OCI-LY3 (cell line): ENCODE measurements around the gene MED13L.

ENCODE experiments used
- H2AFZ ChIP-seq: fragments of 200-600, 300-600 bp; shearing (Covaris generic); 2 replicates; pipeline ENCODE4 v1.6.0; 2014; ENCODE audit warnings: antibody characterized with exemption, low read depth, low read length
- H3K27ac ChIP-seq: fragments of 200-600, 300-600 bp; sonication (generic); 2 replicates; pipeline ENCODE4 v1.5.1; 2014; ENCODE audit warnings: mild to moderate bottlenecking, low read length, moderate library complexity, mixed read lengths
- H3K27me3 ChIP-seq: fragments of 200-600, 300-600 bp; sonication (generic); 2 replicates; pipeline ENCODE4 v1.6.1; 2014; ENCODE audit warnings: low read depth, low read length, mixed read lengths
- H3K36me3 ChIP-seq: fragments of 200-600, 300-600 bp; sonication (generic); replicated peaks from 2 replicates; pipeline ENCODE3; 2014; ENCODE audit warnings: low read depth, low read length, mixed read lengths
- H3K4me1 ChIP-seq: fragments of 300-600, 200-600 bp; sonication (generic); 2 replicates; pipeline ENCODE4 v1.6.1; 2014; ENCODE audit warnings: low read length, mixed read lengths
- H3K4me2 ChIP-seq: fragments of 200-600, 300-600 bp; sonication (generic); 2 replicates; pipeline ENCODE4 v1.6.1; 2014; ENCODE audit warnings: low read length, mixed read lengths
- H3K4me3 ChIP-seq: fragments of 300-600, 200-600 bp; sonication (generic); 2 replicates; pipeline ENCODE4 v1.5.1; 2014; ENCODE audit warnings: antibody characterized with exemption, mild to moderate bottlenecking, low read length, moderate library complexity
- H3K79me2 ChIP-seq: fragments of 300-600, 200-600 bp; shearing (Covaris generic); 2 replicates; pipeline ENCODE4 v1.6.1; 2014; ENCODE audit warnings: mild to moderate bottlenecking, low read length, mixed read lengths
- H3K9ac ChIP-seq: fragments of 300-600, 200-600 bp; shearing (Covaris generic); 2 replicates; pipeline ENCODE4 v1.6.0; 2014; ENCODE audit warnings: mild to moderate bottlenecking, low read length, moderate library complexity
- H3K9me3 ChIP-seq: fragments of 200-600, 300-600 bp; shearing (Covaris generic); 2 replicates; pipeline ENCODE4 v1.6.1; 2014; ENCODE audit warnings: low read length, mixed read lengths; ENCODE audit not compliant: insufficient read depth
- H4K20me1 ChIP-seq: fragments of 200-600, 300-600 bp; sonication (generic); 2 replicates; pipeline ENCODE4 v1.6.1; 2016; ENCODE audit warnings: low read length, mixed read lengths; ENCODE audit not compliant: insufficient read depth
- EZH2phosphoT487 ChIP-seq: fragments of 200-600 bp; shearing (Covaris generic); IDR thresholded peaks from 2 replicates; pipeline ENCODE4 v1.6.1; 2018; ENCODE audit warnings: antibody characterized with exemption, mixed run types, low read depth
- TF ChIP-seq, protein P1 (sequence below): fragments of 200-600, 300-600 bp; sonication (generic); IDR thresholded peaks from 2 replicates; pipeline ENCODE4 v1.5.1; 2014; ENCODE audit warnings: antibody characterized with exemption, low read length, low read depth

Gene MED13L

DNA sequence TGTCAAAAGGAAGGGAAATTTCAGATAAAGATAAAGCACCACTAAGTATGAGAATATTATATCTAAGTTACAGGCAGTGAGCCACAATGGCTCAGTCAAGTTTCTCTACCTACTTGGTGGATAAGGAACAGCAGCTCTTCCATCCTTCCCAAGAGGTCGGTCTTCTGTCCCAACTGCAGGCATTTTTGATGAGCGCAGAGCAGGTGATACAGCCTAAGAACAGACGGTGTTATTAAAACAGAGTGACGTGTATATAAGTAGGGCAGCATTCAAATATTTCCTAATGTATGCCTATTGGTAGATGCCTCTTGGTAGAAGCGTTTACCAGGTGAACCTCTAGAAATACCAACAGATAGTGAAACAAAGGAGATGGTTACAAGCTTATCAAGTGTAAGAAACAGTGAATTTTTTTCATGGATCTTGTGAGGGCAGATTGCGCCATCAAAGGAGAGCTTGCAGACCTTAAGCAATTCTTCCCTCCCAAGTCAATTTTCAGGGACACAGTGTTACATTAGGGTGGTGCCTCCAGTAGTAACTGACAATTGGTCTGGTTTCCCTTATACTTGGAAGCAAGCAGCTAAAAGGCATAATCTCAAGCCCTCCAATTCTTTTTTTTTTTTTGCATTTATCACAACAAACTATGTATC, 274.5 kb downstream of the MED13L start:
- H3K36me3 ChIP-seq = peaks cover 44% of the 10 kb centered on the region
- no peaks in the 10 kb centered on the region for H4K20me1 ChIP-seq

DNA sequence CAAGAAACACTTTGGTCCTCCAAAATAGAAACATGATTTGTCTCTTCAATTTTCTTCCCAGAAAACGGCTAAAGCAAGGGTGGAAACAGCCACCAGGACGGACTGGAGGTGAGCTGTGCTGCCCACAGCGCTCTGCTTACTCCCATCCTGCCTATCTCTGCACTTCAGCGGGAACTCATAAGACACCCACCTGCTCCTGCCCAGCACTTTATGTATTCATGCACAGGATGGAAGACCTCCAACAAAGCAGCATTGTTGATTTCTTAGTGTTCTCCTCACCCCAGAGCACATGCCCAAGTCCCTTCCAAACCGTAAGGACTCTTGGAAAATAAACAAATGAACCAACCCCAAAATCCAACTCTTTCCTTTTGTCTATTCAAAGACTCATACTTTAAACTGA, 277.2 kb downstream of the MED13L start:
- TF ChIP-seq EZH2phosphoT487 = no peak
- TF ChIP-seq, protein P1, sequence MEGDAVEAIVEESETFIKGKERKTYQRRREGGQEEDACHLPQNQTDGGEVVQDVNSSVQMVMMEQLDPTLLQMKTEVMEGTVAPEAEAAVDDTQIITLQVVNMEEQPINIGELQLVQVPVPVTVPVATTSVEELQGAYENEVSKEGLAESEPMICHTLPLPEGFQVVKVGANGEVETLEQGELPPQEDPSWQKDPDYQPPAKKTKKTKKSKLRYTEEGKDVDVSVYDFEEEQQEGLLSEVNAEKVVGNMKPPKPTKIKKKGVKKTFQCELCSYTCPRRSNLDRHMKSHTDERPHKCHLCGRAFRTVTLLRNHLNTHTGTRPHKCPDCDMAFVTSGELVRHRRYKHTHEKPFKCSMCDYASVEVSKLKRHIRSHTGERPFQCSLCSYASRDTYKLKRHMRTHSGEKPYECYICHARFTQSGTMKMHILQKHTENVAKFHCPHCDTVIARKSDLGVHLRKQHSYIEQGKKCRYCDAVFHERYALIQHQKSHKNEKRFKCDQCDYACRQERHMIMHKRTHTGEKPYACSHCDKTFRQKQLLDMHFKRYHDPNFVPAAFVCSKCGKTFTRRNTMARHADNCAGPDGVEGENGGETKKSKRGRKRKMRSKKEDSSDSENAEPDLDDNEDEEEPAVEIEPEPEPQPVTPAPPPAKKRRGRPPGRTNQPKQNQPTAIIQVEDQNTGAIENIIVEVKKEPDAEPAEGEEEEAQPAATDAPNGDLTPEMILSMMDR = no peak
- Histone ChIP-seq H3K4me1 (peaks cover 29% of the 10 kb centered on the region), H2AFZ (no peak overlapping the region), H3K4me2 (no peak overlapping the region), H3K9me3 (no peaks in the 10 kb centered on the region), H3K27ac (no peak overlapping the region), H3K36me3 (peaks cover 37% of the 10 kb centered on the region), H3K27me3 (no peaks in the 10 kb centered on the region), H3K4me3 (no peak overlapping the region), H3K9ac (no peak overlapping the region), H4K20me1 (no peaks in the 10 kb centered on the region), H3K79me2 (no peaks in the 10 kb centered on the region)

More for the DNA sequence above, 274.5 kb downstream of the MED13L start:
- Histone ChIP-seq H3K4me2 (no peak overlapping the region), H3K27me3 (no peaks in the 10 kb centered on the region), H3K4me1 (peaks cover 26% of the 10 kb centered on the region), H3K4me3 (no peak overlapping the region), H3K9me3 (no peaks in the 10 kb centered on the region), H3K79me2 (no peaks in the 10 kb centered on the region), H3K27ac (no peak overlapping the region), H3K9ac (no peak overlapping the region), H2AFZ (no peak overlapping the region)
- TF ChIP-seq EZH2phosphoT487 = no peak
- TF ChIP-seq, protein P1 = no peak

DNA sequence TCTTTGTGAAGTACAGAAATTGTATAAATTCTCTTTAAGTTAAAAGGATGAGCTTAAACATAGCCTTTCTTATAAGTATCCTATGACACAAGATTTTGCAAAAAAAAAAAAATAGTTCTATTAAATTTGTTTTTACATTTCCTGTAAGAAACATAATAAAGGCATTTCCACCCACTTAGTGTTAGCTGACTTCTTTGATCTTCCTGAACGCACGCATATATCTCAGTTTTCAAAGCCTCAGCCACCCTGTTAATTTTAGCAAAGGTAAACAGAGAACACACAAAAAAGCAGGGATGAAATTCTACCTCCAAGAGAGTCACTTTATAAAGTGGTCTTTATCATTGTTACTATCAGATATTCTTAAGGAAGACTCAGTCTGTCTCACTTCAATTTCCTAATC, 277.9 kb downstream of the MED13L start:
- no peak for TF ChIP-seq EZH2phosphoT487
- TF ChIP-seq, protein P1 = no peak
- no peak overlapping the region for H3K27ac ChIP-seq

DNA sequence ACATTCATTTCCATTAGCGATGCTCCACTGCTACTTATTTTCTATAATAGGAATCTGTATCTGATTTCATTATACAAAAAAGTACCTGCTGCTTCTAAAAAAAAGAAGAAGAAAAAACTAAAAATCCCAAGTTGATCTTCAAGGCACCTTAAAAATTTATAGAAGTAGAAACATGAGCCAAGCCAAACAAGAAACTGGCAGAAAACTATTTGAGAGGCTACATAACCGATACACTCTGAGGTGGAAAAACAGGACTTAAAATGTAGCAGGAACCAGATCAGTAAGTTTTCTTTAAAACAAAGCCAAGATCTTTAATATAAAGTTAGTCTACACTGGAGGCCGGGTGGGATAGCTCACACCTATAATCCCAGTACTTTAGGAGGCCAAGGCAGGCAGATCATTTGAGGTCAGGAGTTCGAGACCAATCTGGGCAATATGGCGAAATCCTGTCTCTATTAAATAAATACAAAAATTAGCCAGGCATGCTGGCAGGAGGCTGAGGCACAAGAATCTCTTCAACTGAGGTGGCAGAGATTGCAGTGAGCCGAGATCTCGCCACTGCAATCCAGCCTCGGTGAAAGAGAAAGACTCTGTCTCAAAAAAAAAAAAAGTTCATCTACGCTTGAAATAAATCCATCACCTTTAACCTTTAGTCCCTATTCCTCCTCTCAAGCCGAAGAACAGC, 278.6 kb downstream of the MED13L start:
- Histone ChIP-seq H3K4me3 (no peak overlapping the region), H3K27ac (peak overlapping the region; percentile 20; the same call in 1 of the 2 replicates), H3K27me3 (no peaks in the 10 kb centered on the region), H4K20me1 (no peaks in the 10 kb centered on the region), H3K9ac (peak overlapping the region; percentile 18; the same call in 1 of the 2 replicates), H2AFZ (no peak overlapping the region), H3K36me3 (peaks cover 37% of the 10 kb centered on the region), H3K79me2 (no peaks in the 10 kb centered on the region), H3K9me3 (no peaks in the 10 kb centered on the region), H3K4me1 (peaks cover 24% of the 10 kb centered on the region), H3K4me2 (peak overlapping the region; percentile 66)
- no peak for TF ChIP-seq EZH2phosphoT487
- TF ChIP-seq, protein P1 = no peak

More for the DNA sequence above, 277.9 kb downstream of the MED13L start:
- Histone ChIP-seq H3K4me3 (no peak overlapping the region), H3K79me2 (no peaks in the 10 kb centered on the region), H3K9ac (no peak overlapping the region), H4K20me1 (no peaks in the 10 kb centered on the region), H3K27me3 (no peaks in the 10 kb centered on the region), H3K4me2 (no peak overlapping the region), H3K36me3 (peaks cover 40% of the 10 kb centered on the region), H3K9me3 (no peaks in the 10 kb centered on the region), H2AFZ (no peak overlapping the region), H3K4me1 (peaks cover 29% of the 10 kb centered on the region)
